ENCODE measurements around the gene GGT6.

DNA sequence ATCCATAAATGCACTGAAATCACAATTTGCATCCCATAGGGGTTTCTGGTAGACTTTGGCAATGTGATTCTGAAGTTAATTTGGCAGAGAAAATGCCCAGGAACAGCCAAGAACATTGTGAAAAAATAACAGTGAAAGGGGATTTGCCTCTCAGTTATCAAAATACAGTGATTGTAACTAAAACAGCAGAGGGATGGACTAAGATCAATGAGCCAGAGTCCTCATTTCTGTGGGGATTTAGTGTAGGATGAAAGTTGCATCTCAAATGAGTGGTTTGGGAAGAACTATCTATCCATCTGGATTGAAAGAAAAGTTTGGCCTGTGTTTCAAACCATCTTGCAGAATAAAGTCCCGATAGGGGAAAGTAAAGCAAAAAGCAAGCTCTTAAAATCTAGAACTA lies 33.2 kb downstream of the GGT6 start:
- TF ChIP-seq, protein P1, sequence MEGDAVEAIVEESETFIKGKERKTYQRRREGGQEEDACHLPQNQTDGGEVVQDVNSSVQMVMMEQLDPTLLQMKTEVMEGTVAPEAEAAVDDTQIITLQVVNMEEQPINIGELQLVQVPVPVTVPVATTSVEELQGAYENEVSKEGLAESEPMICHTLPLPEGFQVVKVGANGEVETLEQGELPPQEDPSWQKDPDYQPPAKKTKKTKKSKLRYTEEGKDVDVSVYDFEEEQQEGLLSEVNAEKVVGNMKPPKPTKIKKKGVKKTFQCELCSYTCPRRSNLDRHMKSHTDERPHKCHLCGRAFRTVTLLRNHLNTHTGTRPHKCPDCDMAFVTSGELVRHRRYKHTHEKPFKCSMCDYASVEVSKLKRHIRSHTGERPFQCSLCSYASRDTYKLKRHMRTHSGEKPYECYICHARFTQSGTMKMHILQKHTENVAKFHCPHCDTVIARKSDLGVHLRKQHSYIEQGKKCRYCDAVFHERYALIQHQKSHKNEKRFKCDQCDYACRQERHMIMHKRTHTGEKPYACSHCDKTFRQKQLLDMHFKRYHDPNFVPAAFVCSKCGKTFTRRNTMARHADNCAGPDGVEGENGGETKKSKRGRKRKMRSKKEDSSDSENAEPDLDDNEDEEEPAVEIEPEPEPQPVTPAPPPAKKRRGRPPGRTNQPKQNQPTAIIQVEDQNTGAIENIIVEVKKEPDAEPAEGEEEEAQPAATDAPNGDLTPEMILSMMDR (conservative IDR thresholded peaks at IDR 0.05; ENCODE audit: low read depth, low read length), result no peak
- TF ChIP-seq EZH2phosphoT487 (IDR thresholded peaks at IDR 0.05; ENCODE audit: borderline replicate concordance, low read length), result no peak
- no peak for TF ChIP-seq EZH2 (IDR thresholded peaks at IDR 0.05; ENCODE audit: low read length, unreplicated experiment)

Data from PC-3 (cell line).